Measurements from ENCODE around the gene TRIOBP.

Gene TRIOBP

GRCh38 chr22:37746366-37747079, 49.7 kb downstream of the TRIOBP start:
- no peak for TF ChIP-seq JUND (IDR thresholded peaks at IDR 0.05; ENCODE audit: low read depth)
- in situ Hi-C loops (cut with HindIII; ENCODE audit: low pct_unique_long_range_greater_than_20kb, low sequenced_read_pairs) = no loop called here
- no peak for DNase-seq (ENCODE audit: low read depth in 1 of 2, low spot score in 1 of 2)

- in situ Hi-C loops (cut with HindIII; ENCODE audit: low pct_unique_long_range_greater_than_20kb, low sequenced_read_pairs) = no loop called here
- TF ChIP-seq JUND (IDR thresholded peaks at IDR 0.05; ENCODE audit: low read depth) = no peak
- DNase-seq (ENCODE audit: low read depth in 1 of 2, low spot score in 1 of 2) = no peak
Measured at GRCh38 chr22:37747080-37747714, 50.3 kb downstream of the TRIOBP start.

DNA sequence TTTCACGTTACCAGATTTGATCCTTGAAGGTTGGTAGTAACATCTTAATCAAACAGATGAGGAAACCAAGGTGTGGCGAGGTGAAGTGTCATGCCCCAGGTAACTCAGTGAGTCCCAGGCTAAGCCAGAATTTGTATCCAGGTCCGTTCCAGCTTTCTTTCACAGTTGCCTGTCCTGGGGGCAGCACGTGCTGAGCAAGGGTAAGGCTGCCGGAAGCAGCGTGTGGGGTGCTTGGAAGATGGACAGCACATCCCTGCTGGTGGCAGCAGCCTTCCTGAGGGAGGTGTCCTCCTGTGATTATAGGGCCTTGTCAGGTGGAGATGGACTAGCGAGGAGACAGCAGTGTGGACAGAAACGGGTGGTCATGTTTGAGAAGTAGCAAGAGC, 50.9 kb downstream of the TRIOBP start:
- TF ChIP-seq JUND (IDR thresholded peaks at IDR 0.05; ENCODE audit: low read depth) = no peak
- in situ Hi-C loops (cut with HindIII; ENCODE audit: low pct_unique_long_range_greater_than_20kb, low sequenced_read_pairs) = no loop called here
- DNase-seq (ENCODE audit: low read depth in 1 of 2, low spot score in 1 of 2) = no peak

DNA sequence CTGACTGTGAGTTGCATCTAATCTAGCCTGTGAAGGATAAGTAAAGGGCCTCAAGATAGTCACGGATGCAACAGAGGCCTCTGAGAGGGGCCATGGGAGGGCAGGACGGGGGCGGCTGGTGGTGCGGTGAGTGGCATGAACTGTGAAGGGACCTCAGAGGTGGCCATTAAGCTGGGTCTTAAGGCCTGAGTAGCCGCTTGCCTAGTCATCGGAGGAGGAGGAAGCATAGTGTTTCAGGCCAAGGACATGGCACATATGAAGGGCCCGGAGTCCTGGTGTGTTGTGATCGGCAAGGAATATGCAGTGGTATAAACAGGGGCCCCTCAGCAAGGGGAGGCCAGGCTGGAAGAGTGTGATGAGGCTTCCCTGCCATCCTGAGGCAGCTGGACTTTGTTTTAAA, 51.8 kb downstream of the TRIOBP start:
- in situ Hi-C loops (cut with HindIII; ENCODE audit: low pct_unique_long_range_greater_than_20kb, low sequenced_read_pairs) = no loop called here
- no peak for DNase-seq (ENCODE audit: low read depth in 1 of 2, low spot score in 1 of 2)
- no peak for TF ChIP-seq JUND (IDR thresholded peaks at IDR 0.05; ENCODE audit: low read depth)

GRCh38 chr22:37749226-37749625, 52.4 kb downstream of the TRIOBP start:
- no peak for TF ChIP-seq JUND (IDR thresholded peaks at IDR 0.05; ENCODE audit: low read depth)
- no peak for DNase-seq (ENCODE audit: low read depth in 1 of 2, low spot score in 1 of 2)
- in situ Hi-C loops (cut with HindIII; ENCODE audit: low pct_unique_long_range_greater_than_20kb, low sequenced_read_pairs) = no loop called here

DNA sequence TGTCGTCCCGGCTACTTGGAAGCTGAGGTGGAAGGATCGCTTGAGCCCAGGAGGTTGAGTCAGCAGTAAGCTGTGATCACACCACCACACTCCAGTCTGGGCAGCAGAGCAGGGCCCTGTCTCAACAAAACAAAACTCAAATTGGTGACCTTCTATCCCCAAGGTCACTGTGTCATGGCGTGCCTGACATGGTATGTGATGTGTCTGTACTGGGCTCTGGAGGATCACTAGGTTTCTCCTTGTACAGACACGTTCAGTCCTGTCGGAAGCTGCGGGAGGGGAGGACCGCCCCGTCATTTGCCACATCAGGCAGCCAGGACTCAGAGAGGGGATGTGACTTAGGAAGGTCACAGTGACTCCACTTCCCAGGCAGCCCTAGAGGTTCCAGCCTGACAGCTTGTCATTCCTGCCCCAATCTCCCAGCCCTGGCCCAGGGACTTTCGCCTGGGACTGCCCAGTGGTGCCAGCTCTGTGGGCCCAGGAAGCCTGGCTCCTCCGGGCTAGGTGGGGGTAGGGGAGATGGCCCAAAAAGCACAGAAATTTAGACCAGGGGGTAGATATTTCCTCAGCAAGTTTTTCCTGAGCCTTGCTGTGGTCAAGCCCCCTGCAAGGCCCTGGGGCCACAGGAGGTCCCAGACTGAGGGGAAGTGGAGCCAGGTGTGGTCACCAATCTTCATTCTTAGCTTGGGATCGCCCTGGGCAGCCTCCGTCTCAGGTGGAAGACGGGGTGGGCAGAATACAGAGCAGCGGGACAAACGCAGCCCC, 53.2 kb downstream of the TRIOBP start:
- in situ Hi-C loops (cut with HindIII; ENCODE audit: low pct_unique_long_range_greater_than_20kb, low sequenced_read_pairs) = no loop called here
- no peak for TF ChIP-seq JUND (IDR thresholded peaks at IDR 0.05; ENCODE audit: low read depth)
- DNase-seq (ENCODE audit: low read depth in 1 of 2, low spot score in 1 of 2) = no peak

DNA sequence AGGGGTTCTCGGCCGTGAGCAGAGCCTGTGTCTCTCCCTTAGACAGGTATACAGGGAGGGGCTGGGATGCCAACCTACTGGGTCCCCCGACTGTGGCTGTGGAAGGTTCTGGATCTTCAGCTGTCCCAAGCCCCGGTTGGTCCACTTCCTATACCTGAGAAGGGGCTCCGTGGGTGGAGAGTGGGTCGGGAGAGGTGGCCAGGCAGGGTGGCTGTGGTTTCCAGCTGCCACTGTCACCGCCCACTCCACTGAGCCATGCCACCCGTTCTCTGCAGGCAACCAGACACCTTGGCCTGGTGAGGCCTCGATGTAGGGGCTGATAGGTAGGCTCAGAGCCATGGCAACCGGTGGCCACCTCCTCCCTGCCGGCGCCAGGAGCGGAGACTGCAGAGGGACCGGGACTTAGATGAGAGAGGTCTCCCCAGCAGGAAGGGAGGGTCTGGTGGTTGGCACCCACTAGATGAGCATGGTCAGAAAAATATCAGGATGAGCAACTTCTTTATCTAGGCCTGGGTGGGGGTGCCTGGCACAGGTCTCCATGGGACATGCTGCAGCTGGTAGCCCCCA, 53.8 kb downstream of the TRIOBP start:
- no peak for TF ChIP-seq JUND (IDR thresholded peaks at IDR 0.05; ENCODE audit: low read depth)
- in situ Hi-C loops (cut with HindIII; ENCODE audit: low pct_unique_long_range_greater_than_20kb, low sequenced_read_pairs) = no loop called here
- peak in 1 of 2 experiments; percentile 53 for DNase-seq (ENCODE audit: low read depth in 1 of 2, low spot score in 1 of 2)

DNA sequence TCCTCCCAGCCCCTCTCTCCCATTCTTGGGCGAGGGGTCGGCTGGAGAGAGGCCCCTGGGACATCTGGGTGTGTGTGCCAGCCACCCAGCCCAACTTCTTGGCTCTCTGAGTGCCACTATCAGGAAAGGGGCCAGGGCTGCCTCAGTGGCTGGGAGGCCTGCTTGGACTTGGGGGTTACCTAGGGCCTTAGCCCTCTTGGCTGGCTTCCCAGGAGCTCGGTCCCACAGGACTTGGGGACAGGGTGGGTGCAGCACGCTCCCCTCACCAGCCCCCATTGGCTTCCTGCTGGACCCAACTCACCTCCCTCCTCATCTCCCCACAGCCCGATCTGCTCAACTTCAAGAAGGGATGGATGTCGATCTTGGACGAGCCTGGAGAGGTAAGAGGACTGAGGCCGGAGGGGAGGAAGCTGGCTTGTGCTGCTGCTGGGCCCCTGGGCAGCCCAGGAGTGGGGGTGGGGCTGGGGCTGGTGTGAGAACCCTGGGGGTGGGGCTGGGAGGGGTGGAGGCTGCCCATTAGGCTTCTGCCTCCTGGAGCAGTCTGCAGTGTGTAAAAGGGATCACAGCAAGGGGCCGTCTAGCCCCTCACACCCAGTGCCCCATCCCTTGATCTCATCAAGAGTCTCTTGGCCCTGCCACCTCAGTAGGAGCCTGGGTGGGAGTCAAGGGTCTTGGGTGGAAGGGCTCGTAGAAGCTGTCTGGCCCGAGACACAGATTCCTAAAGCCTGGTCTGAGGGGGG, 54.8 kb downstream of the TRIOBP start:
- DNase-seq (ENCODE audit: low read depth in 1 of 2, low spot score in 1 of 2) = no peak
- TF ChIP-seq JUND (IDR thresholded peaks at IDR 0.05; ENCODE audit: low read depth) = no peak
- in situ Hi-C loops (cut with HindIII; ENCODE audit: low pct_unique_long_range_greater_than_20kb, low sequenced_read_pairs) = no loop called here

DNA sequence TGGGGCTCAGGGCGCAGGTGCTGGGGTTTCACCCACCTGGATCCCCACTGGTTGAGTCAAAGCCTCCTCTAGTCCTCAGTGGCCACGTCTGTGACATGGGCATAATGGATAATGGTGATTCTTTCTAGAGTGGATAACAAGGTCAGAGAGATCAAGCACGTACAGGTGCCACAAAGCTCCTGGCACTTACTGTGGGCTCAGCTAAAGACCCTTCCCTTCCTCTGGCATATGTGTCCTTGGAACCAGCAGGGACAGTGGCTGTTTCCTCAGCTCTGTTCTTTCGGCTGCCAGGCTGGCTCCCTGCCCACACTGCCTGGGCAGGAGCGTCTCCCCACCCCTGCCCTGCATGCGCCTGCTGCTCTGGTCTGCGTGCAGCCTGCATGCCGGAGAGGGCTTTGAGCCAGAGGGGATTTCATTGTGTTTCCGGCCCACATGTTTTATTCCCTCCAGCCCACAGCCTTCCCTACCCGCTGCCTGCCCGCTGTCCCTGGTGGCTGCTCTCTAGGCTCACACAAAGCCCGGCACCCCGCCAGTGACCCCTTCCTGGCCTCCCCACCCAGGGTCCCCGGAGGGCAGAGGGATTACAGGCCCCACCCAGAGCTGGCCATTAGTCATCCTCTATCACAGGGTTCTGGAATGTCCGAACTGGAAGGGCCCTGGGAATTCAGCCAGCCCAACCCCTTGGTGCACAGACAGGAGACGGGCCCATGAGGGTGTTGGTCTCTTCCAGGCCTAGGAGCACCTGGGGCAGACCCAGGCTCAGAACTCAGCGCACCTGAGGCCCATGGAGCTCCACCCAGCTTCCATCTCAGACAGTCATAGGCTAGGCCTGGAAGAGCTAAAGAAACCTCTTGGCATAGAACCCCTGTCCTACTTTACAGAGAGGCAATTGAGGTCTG, 55.6 kb downstream of the TRIOBP start:
- TF ChIP-seq JUND (IDR thresholded peaks at IDR 0.05; ENCODE audit: low read depth) = no peak
- in situ Hi-C loops (cut with HindIII; ENCODE audit: low pct_unique_long_range_greater_than_20kb, low sequenced_read_pairs) = no loop called here
- no peak for DNase-seq (ENCODE audit: low read depth in 1 of 2, low spot score in 1 of 2)

- no peak for DNase-seq (ENCODE audit: low read depth in 1 of 2, low spot score in 1 of 2)
- TF ChIP-seq JUND (IDR thresholded peaks at IDR 0.05; ENCODE audit: low read depth) = no peak
- in situ Hi-C loops (cut with HindIII; ENCODE audit: low pct_unique_long_range_greater_than_20kb, low sequenced_read_pairs) = no loop called here
Measured at GRCh38 chr22:37753746-37754145, 56.9 kb downstream of the TRIOBP start.

DNA sequence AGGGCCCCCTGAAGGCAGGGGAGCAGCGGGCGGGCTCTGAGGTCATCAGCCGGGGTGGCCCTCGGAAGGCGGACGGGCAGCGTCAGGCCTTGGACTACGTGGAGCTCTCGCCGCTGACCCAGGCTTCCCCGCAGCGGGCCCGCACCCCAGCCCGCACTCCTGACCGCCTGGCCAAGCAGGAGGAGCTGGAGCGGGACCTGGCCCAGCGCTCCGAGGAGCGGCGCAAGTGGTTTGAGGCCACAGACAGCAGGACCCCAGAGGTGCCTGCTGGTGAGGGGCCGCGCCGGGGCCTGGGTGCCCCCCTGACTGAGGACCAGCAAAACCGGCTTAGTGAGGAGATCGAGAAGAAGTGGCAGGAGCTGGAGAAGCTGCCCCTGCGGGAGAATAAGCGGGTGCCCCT, 60.8 kb downstream of the TRIOBP start:
- TF ChIP-seq JUND (IDR thresholded peaks at IDR 0.05; ENCODE audit: low read depth) = no peak
- in situ Hi-C loops (cut with HindIII; ENCODE audit: low pct_unique_long_range_greater_than_20kb, low sequenced_read_pairs) = no loop called here
- DNase-seq (ENCODE audit: low read depth in 1 of 2, low spot score in 1 of 2) = no peak
